ENCODE results near the gene ARIH2.
"Not testable (repeated sequence)": the region's sequence is repeated elsewhere in the genome, so short reads cannot be mapped to it uniquely, and the experiment has no call there.

The ARIH2 gene

DNA sequence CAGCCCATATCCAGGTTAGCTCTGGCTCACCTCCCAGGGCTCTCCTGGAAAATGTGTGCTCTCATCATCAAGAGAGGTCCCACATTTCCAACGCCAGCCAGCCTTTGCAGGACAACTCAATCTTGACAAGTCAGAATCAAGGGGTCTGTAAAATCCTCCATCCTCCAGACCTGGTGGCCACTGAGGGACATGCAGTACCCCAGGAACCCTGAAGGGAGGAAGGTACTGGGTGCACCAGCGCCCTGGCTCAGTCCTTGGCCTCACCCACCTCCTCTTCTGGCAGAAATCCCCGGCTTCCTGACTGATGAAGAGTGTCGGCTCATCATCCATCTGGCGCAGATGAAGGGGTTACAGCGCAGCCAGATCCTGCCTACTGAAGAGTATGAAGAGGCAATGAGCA is 82.5 kb downstream of the ARIH2 start:
- no peak for DNase-seq

DNA sequence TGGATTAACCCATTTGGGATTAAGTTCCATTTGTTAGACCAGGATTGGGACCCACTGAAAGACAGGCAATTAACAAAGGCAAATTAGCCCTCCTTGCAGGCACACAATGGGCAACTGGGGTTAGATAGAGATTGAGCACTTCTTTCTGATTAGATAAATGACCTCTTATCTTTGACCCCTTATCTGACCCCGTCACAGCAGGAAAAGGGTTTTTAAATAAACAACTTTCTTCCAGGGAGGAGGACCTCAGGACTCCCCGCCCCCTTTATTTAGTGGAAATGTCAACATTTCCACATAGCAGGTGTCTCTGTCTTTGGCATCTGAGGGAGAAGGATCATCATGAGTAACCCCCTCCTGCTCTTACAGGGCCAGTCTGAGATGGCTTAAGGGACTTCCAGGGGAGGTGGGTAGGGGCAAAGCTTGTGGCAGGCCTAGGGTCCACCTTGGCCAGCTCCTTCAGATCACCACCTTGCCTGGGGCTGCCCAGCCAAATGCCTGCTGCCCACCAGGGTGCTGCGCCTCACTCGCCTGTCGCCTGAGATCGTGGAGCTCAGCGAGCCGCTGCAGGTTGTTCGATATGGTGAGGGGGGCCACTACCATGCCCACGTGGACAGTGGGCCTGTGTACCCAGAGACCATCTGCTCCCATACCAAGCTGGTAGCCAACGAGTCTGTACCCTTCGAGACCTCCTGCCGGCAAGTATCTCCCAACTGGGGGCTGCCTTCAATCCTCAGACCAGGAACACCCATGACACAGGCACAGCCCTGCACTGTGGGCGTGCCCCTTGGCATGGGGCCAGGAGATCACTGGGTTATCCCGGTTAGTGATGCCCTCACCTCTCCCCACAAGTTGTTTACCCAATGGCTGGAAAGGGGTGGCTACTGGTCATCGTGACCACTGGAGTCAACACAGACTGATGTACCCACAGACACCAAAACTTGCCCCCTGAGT is 86.0 kb downstream of the ARIH2 start:
- peak in 2 of 58 donors; percentile 10 to 64 for DNase-seq

DNA sequence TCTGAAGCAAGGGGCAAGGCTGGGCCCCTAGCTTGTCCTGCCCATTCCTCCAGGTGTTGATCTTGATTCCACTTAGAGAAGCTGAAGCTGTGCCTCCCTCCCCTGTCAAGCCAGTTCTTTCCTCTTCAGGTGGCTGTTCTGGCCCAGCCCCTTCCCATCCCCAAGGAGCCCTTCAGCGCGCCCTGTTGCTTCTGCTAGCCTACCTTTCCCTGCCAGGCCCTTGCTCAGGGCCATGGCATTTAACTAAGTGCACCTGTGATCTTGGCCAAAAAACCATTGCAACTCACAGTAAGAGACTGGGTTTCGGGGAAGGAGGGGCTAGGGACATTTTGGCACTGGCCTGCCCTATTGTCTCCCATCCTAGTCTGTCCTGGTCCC is 86.7 kb downstream of the ARIH2 start:
- no peak for DNase-seq

DNA sequence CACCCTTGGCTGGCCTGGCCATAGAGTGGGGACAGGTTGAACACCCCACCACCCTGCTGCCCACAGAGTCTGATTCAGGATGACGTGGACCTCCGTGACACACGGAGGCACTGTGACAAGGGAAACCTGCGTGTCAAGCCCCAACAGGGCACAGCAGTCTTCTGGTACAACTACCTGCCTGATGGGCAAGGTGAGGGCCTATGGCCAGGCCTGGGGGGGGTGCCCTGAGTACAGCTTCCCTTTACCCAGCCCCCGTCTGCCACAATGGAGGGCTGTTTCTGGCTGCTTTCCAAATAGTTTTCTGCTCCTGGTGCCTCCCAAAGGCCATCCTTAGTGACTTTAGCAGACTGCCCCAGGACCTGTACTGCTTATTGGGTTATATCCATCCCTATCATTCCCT is 87.4 kb downstream of the ARIH2 start:
- DNase-seq, result peak in 1 of 58 donors; percentile 41

DNA sequence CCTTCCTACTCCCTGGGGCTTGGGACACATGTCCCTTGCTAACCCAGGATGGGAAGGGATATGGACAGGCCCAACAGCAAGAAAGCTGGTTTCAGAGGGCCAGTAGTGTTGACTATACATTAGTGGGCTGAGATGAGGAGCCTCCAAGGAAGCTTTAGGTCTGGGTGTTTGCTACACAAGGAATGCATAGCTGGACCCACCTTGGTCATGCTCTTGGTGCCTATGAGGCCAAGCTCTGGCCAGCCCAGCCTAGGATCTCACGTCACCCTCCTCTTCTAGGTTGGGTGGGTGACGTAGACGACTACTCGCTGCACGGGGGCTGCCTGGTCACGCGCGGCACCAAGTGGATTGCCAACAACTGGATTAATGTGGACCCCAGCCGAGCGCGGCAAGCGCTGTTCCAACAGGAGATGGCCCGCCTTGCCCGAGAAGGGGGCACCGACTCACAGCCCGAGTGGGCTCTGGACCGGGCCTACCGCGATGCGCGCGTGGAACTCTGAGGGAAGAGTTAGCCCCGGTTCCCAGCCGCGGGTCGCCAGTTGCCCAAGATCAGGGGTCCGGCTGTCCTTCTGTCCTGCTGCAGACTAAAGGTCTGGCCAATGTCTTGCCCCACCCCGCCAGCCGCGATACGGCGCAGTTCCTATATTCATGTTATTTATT is 87.9 kb downstream of the ARIH2 start:
- DNase-seq, result peak in 37 of 58 donors; percentile 41 to 73 (median 57)

DNA sequence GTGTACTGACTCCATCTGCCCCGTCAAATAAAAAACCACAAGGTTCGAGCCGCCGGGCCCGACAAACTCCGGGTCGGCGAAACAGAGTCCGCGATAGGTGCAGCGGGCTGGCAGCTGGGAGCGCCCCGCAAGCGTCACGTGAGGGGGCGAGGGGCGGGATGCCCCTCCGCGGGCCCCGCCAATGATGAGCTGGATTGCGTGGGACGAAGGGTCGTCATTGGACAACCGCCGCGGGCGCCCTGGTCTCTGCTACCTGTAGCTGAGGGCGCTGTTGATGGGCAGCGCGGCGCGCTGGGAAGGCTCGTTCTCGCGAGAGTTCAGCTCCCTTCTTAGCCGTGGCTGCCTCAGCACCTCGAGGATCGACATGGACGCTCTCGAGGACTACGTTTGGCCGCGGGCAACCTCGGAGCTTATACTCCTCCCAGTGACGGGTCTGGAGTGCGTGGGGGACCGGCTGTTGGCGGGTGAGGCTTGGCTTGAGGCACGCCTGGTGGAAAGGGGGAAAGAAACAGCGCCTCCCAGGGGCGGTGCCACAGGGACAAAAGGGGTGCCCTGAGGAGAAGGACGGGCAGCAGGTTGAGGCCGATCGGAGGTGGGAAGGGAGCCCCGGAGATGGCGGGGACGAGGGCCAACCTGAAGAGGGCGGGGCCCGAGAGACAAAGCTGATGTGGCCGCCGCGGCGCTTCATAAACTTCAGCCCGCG is 88.6 kb downstream of the ARIH2 start, which contains the start of gene WDR6:
WDR6 (plus strand) TSS at position 324 of the 703 bp plus-strand sequence; CDS start at position 365, 41 bp downstream.
- DNase-seq, result peak; percentile 47 to 98 (median 94)

DNA sequence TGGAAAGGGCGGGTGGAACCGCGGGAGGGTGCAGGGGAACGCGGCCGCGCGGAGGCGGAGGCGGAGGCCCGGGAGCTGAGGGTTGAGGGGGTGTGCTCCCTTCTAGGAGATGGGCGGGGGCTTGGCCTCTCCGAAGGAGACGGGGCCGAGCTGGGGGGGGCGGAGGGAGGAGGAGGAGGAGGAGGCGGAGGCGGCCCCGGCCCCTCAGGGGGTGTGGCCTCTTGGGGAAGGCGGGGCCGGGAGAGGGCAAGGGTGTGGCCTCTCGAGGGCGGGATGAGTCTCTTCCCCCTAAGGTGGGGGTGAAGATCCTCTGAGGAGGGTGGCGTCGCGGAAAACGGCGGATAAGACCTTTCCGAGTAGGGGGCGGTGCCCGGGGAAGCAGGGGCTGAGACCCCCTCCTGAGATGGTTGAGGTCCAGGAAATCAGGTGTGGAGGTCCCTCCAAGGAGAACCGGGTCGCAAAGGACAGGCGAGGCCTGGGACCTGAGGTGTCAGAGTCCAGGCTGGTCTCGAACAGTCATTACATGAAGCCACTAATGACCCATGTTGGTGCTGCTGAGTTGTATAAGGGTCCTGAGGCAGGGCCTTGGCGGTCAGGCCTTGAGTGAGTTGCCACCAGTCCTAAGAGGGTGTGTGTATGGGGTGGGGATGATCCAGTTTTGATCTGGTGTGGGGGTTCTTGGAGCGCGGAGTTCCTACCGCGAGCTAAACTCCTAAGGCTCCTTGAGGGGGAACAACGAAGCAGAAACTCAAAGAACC is 89.3 kb downstream of the ARIH2 start:
- DNase-seq, result peak in 56 of 58 donors; percentile 31 to 87 (median 74)

DNA sequence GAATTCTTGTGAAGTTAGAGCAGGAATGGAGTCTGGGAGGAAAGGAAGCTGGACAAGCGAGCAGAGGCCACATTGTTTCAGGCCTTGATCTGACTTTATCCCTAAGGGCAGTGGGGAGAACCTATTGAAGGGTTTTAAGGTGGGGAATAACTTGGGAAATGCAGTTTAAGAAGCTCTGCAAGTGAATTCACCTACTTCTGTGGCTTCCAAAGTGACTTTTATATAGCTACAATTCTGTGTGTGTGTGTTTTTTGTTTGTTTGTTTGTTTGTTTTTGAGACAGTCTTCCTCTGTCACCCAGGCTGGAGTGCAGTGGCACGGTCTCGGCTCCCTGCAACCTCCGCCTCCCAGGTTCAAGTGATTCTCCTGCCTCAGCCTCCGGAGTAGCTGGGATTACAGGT is 90.0 kb downstream of the ARIH2 start:
- DNase-seq, result not testable (repeated sequence)

DNA sequence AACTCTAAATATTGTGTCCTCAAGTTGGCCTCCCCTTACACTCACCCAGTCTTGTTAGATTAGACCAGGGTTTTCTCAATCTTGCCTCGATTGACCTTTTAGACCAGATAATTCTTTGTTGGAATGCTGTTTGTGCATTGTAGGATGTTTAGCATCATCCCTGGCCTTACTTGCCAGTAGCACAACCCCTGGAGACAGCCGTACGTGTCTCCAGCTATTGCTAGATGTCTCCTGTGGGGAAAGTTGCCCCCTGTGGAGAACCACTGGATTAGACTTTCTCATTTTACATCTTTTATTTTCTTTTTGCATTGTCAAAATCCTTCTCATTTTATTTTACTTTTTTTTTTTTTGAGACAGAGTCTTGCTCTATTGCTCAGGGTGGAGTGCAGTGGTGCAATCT is 90.8 kb downstream of the ARIH2 start:
- no peak for DNase-seq

DNA sequence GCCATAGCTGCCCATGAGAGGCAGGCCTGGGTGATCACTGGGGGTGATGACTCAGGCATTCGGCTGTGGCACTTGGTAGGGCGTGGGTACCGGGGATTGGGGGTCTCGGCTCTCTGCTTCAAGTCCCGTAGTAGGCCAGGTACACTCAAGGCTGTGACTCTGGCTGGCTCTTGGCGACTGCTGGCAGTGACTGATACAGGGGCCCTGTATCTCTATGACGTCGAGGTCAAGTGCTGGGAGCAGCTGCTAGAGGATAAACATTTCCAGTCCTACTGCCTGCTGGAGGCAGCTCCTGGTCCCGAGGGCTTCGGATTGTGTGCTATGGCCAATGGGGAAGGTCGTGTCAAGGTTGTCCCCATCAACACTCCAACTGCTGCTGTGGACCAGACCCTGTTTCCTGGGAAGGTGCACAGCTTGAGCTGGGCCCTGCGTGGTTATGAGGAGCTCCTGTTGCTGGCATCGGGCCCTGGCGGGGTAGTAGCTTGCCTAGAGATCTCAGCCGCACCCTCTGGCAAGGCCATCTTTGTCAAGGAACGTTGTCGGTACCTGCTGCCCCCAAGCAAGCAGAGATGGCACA is 93.9 kb downstream of the ARIH2 start:
- no peak for DNase-seq

DNA sequence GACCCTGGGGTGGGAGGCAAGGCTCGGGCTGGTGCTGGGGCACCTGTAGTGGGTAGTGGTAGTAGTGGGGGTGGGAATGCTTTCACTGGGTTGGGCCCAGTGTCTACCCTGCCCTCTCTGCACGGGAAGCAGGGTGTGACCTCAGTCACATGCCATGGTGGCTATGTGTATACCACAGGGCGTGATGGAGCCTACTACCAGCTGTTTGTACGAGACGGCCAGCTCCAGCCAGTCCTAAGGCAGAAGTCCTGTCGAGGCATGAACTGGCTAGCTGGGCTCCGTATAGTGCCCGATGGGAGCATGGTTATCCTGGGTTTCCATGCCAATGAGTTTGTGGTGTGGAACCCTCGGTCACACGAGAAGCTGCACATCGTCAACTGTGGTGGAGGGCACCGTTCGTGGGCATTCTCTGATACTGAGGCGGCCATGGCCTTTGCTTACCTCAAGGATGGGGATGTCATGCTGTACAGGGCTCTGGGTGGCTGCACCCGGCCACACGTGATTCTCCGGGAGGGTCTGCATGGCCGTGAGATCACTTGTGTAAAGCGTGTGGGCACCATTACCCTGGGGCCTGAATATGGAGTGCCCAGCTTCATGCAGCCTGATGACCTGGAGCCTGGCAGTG is 94.6 kb downstream of the ARIH2 start:
- no peak for DNase-seq

DNA sequence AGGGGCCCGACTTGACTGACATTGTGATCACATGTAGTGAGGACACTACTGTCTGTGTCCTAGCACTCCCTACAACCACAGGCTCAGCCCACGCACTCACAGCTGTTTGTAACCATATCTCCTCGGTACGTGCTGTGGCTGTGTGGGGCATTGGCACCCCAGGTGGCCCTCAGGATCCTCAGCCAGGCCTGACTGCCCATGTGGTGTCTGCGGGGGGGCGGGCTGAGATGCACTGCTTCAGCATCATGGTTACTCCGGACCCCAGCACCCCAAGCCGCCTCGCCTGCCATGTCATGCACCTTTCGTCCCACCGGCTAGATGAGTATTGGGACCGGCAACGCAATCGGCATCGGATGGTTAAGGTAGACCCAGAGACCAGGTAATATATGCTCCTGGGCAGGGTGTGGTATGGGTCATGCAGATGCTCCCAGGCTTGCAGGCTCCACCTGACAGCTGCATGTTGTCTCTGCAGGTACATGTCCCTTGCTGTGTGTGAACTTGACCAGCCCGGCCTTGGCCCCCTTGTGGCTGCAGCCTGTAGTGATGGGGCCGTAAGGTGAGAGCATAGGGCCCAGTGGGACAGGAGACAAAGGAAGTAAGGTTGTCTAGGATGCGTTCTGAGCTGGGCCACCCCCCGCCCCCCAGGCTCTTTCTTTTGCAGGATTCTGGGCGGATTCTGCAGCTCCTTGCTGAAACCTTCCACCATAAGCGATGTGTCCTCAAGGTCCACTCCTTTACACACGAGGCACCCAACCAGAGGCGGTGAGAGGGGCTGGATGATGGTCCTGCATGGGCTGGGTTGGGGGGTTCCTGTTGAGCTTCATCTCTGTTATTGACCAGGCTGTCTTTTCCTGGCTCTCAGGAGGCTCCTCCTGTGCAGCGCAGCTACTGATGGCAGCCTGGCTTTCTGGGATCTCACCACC is 95.4 kb downstream of the ARIH2 start:
- DNase-seq, result no peak

DNA sequence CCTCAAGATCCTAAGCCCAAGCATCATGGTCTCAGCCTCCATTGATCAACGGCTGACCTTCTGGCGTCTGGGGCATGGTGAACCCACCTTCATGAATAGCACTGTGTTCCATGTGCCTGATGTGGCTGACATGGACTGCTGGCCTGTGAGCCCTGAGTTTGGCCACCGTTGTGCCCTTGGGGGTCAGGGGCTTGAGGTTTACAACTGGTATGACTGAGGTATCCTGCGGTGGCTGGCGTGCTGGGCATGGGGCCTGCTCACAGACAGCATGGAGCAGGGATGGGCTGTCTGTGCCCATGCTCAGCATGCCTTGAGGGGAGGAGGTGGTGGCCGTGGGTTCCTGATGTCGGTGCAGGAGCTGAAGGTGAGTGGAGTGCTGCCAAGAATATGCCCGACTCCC is 96.4 kb downstream of the ARIH2 start:
- no peak for DNase-seq

DNA sequence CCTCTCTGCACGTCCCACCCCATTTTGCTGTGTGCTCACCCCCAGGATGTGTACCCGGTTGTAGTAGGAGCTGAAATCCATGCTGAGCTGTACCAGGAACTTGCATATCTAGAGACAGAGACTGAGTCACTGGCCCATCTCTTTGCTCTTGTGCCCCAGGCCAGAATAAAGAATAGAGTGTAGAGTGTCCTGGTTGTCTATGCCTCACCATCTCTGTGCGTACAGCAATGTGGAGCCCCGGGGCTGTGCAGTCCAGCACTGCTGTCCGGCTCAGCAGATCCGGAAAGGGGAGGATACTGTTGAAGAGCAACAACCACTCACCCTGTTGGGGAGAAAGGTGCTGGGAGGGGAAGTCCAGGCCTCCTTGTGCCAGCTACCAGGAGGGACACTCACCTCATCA is 97.1 kb downstream of the ARIH2 start:
- DNase-seq, result no peak

DNA sequence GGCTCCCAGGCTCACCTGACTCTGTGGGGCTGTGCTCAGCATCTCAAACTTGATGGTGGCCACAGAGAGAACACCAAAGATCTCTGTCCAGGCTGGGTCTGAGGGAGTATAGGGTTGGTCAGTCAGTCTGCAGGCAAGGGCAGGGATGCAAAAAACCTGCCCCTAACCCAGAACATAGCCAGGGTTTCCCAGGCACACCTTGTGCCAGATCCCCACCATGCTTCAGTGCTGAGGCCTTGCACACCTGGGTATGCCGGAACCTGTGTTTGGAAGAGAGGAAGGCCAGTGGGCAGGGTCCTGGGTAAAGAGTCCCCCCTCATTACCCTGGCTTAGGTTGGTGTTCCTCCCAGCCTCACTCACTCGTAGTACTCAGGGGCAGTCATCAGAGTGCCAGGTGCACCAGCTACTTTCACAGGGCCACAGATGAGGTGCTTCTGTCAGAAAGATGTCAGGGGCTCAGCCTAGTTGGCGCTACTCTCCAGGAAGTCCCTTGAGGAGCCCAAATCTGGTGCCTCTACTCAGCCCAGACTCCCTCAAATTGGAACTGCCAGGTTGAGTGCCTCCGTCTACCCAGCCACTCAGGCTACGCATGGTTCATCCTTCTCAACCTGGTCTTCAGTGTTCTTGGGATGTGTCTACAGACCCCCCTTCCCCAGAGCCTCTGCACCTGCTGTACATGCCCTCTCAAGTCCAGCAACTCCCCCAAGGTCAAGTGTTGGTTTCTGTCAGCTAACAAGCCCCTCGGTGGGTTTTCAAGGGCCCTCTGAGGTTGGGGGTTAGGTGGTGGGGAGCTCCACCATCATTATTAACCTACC is 98.0 kb downstream of the ARIH2 start:
- no peak for DNase-seq

DNA sequence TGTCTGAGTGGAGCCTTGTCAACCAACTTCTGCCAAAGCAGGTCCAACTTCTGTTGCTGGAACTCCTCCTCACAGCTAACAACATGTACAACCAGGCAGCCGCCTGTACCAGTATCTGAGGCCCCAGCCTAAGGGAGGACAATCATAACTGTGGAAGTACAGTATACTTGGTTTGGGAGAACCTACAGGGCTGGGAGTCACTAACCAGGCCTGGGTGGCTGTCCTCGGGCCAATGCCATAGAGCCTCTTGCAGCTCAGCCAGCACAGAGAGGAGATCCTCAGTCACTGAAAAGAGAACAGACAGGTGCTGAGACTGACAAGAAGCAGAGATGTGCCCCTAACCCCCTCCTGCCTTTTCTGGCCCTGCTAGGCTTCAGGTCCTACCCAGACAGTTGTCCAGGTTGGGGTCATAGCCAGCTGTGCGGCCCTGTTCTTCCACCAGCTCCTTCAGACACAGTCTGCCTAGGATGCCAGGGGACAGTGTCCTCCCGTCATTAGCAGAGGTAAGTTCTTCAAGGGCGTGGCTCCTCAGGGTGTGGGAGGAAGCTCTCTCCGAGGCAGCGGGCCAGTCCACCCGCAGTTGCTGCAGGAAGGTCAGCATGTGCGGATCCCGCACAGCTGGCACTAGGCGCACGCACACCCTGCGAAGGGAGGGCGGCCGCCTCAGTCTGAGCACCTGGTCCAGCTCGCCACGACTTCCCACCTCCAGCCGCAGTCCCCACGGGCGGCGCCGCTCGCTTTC is 98.8 kb downstream of the ARIH2 start:
- peak in 1 of 58 donors; percentile 59 for DNase-seq

DNA sequence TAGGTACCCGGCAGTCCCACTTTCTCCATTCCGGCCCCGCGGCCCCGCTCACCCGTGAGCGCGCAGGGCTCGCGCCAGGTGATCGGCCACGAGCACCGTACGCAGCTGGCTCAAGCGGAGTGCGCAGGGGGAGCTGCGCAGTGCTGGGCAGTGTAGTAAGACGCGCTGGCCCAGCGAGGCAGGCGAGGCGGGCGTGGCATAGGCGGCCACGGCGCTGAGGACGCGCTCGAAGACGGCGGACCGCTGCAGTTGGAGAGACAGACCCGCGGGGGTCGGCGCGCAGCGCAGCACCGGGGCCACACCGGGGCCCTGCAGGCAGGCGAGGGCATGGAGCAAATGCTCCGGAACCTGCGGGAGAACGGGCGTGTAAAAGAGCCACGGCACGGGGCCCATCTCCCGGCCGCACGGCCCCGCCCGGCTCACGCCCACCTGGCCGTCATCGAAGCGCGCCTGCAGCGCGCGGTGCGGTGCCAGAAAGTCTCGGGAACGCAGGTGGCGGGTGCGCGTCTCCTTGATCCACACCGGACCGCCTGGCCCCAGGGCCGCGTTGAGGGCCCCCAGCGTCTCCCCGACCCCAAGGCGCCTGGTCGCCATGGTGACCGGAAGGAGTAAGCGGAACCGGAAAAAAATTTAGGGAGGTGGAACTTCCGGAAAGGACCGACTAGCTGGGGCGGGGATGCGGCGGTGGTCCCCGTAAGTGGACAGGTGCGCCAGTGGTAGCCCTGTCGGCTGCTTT is 99.5 kb downstream of the ARIH2 start, which contains the start of gene DALRD3:
DALRD3 (minus strand) TSS at position 610 of the 736 bp plus-strand sequence; CDS start at position 594, 16 bp downstream.
- DNase-seq, result peak in 54 of 58 donors; percentile 16 to 81 (median 60)

All from anterior cingulate cortex (tissue), 58 donors.